NCI-H1694 treated with DMSO at 0.1 percent for 48 hours (cell line): ENCODE data around the gene STARD10.

ENCODE experiments used
- DNase-seq: peaks from one replicate; lab custom pipeline; 2025; lab: John Stamatoyannopoulos, UW

Gene STARD10

GRCh38 chr11:72724851-72725723, 68.8 kb downstream of the STARD10 start:
- peak; percentile 86 for DNase-seq

- peak; percentile 7 for DNase-seq
Observed at GRCh38 chr11:72724021-72724551, 69.8 kb downstream of the STARD10 start.

GRCh38 chr11:72723508-72723907, 70.3 kb downstream of the STARD10 start:
- no peak for DNase-seq

GRCh38 chr11:72722050-72722748, 71.6 kb downstream of the STARD10 start:
- DNase-seq, result peak; percentile 67

GRCh38 chr11:72721689-72722049, 72.2 kb downstream of the STARD10 start:
- DNase-seq, result no peak

- DNase-seq, result no peak
Observed at GRCh38 chr11:72721276-72721675, 72.6 kb downstream of the STARD10 start.

GRCh38 chr11:72720784-72721183, 73.1 kb downstream of the STARD10 start:
- no peak for DNase-seq

GRCh38 chr11:72720047-72720446, 73.8 kb downstream of the STARD10 start:
- DNase-seq, result no peak

GRCh38 chr11:72719551-72719950, 74.3 kb downstream of the STARD10 start:
- DNase-seq, result no peak

- DNase-seq, result no peak
Observed at GRCh38 chr11:72719144-72719543, 74.7 kb downstream of the STARD10 start.

GRCh38 chr11:72718101-72718501, 75.7 kb downstream of the STARD10 start:
- no peak for DNase-seq

- DNase-seq, result no peak
Observed at GRCh38 chr11:72716788-72717435, 76.9 kb downstream of the STARD10 start.

- peak; percentile 45 for DNase-seq
Observed at GRCh38 chr11:72716290-72716689, 77.6 kb downstream of the STARD10 start.

- no peak for DNase-seq
Observed at GRCh38 chr11:72712841-72713240, 81.0 kb downstream of the STARD10 start.

- no peak for DNase-seq
Observed at GRCh38 chr11:72712168-72712751, 81.6 kb downstream of the STARD10 start.

- no peak for DNase-seq
Observed at GRCh38 chr11:72711141-72711540, 82.7 kb downstream of the STARD10 start.

GRCh38 chr11:72710278-72710677, 83.6 kb downstream of the STARD10 start:
- no peak for DNase-seq

- no peak for DNase-seq
Observed at GRCh38 chr11:72709478-72710238, 84.2 kb downstream of the STARD10 start.

- DNase-seq, result no peak
Observed at GRCh38 chr11:72707032-72707431, 86.8 kb downstream of the STARD10 start.

- no peak for DNase-seq
Observed at GRCh38 chr11:72706579-72706978, 87.3 kb downstream of the STARD10 start.
